Astrocyte (in vitro differentiated cells and primary cell): ENCODE measurements around the gene WWTR1. TPM values are rescaled to one million over a fixed set of nuclear protein-coding genes. Genes with fewer than 3 reads are reported as not detected.

Experiments
- DNase-seq: peaks from one replicate; pipeline ENCODE4 v3.0.0-alpha.2; 2010; ENCODE audit warnings: low read depth
- FAIRE-seq: peaks from 2 replicates; lab custom pipeline; 2011; peaks lifted over from hg19 to GRCh38; lab: Jason Lieb, UNC
- H2AFZ ChIP-seq: 2 replicates; pipeline ENCODE4 v1.6.0; 2012; ENCODE audit warnings: low read depth, low read length, inconsistent platforms
- H3K27ac ChIP-seq: 2 replicates; pipeline ENCODE4 v1.5.1; 2011; ENCODE audit warnings: low read depth, low read length, inconsistent platforms
- H3K27me3 ChIP-seq: 2 replicates; pipeline ENCODE4 v1.6.0; 2011; ENCODE audit warnings: low read length, inconsistent platforms; ENCODE audit not compliant: insufficient read depth
- H3K36me3 ChIP-seq: 2 replicates; pipeline ENCODE4 v1.5.1; 2011; ENCODE audit warnings: low read length, inconsistent platforms; ENCODE audit not compliant: insufficient read depth
- H3K4me1 ChIP-seq: 2 replicates; pipeline ENCODE4 v1.5.1; 2011; ENCODE audit warnings: low read length, inconsistent platforms; ENCODE audit not compliant: insufficient read depth
- H3K4me2 ChIP-seq: 2 replicates; pipeline ENCODE4 v1.6.0; 2012; ENCODE audit warnings: low read length, inconsistent platforms
- H3K4me3 ChIP-seq: 2 replicates; pipeline ENCODE4 v1.5.1; 2011; ENCODE audit warnings: low read depth, mild to moderate bottlenecking, low read length, inconsistent platforms; ENCODE audit not compliant: insufficient read depth
- H3K79me2 ChIP-seq: 2 replicates; pipeline ENCODE4 v1.6.0; 2012; ENCODE audit warnings: mild to moderate bottlenecking, low read length, inconsistent platforms; ENCODE audit not compliant: insufficient read depth
- H3K9ac ChIP-seq: 2 replicates; pipeline ENCODE4 v1.6.0; 2012; ENCODE audit warnings: mild to moderate bottlenecking, low read length, inconsistent platforms
- H3K9me3 ChIP-seq: 2 replicates; pipeline ENCODE4 v1.5.1; 2012; ENCODE audit warnings: low read depth, mild to moderate bottlenecking, low read length, inconsistent platforms; ENCODE audit not compliant: insufficient read depth
- H4K20me1 ChIP-seq: 2 replicates; pipeline ENCODE4 v1.6.0; 2012; ENCODE audit warnings: low read length, inconsistent platforms; ENCODE audit not compliant: insufficient read depth
- H3K27ac Mint-ChIP-seq: one replicate; pipeline ENCODE4 v1.8.0; 2021; ENCODE audit warnings: mild to moderate bottlenecking, mixed read lengths; ENCODE audit not compliant: unreplicated experiment
- H3K27me3 Mint-ChIP-seq: one replicate; pipeline ENCODE4 v1.8.0; 2021; ENCODE audit warnings: low read depth, mixed read lengths; ENCODE audit not compliant: unreplicated experiment
- H3K36me3 Mint-ChIP-seq: one replicate; pipeline ENCODE4 v1.8.0; 2021; ENCODE audit warnings: low read depth, mixed read lengths; ENCODE audit not compliant: unreplicated experiment
- H3K4me1 Mint-ChIP-seq: one replicate; pipeline ENCODE4 v1.8.0; 2021; ENCODE audit warnings: low read depth, mixed read lengths; ENCODE audit not compliant: unreplicated experiment
- H3K4me3 Mint-ChIP-seq: one replicate; pipeline ENCODE4 v1.8.0; 2021; ENCODE audit warnings: mild to moderate bottlenecking, moderate library complexity, mixed read lengths; ENCODE audit not compliant: unreplicated experiment
- H3K9me3 Mint-ChIP-seq: one replicate; pipeline ENCODE4 v1.8.0; 2021; ENCODE audit warnings: mild to moderate bottlenecking, mixed read lengths; ENCODE audit not compliant: unreplicated experiment
- CTCF ChIP-seq: IDR thresholded peaks from 2 replicates; pipeline ENCODE4 v1.5.1; 2011; ENCODE audit warnings: low read depth, mild to moderate bottlenecking, inconsistent platforms, low read length, moderate library complexity; ENCODE audit not compliant: insufficient read depth
- EZH2 ChIP-seq: IDR thresholded peaks from 2 replicates; pipeline ENCODE4 v1.6.1; 2012; ENCODE audit warnings: mild to moderate bottlenecking, low read length, inconsistent platforms; ENCODE audit not compliant: insufficient read depth
- total RNA-seq: library from RNA; stranded (reverse); gene quantifications from 2 replicates; pipeline ENCODE4 v1.2.1, GENCODE V29; 2021

WWTR1 gene
- total RNA-seq, 1 donor from 2014 or later, result 94.3 TPM

GRCh38 chr3:149647285-149647684, 10.5 kb downstream of the WWTR1 start:
- Mint-ChIP-seq H3K4me1 (peaks cover 32% of the 10 kb centered on the region), H3K27me3 (no peaks in the 10 kb centered on the region), H3K9me3 (no peaks in the 10 kb centered on the region), H3K4me3 (no peak overlapping the region), H3K36me3 (peaks cover 37% of the 10 kb centered on the region), H3K27ac (no peak overlapping the region)
- Histone ChIP-seq H3K27me3 (no peaks in the 10 kb centered on the region), H3K9ac (no peak overlapping the region), H3K4me1 (peaks cover 15% of the 10 kb centered on the region), H3K36me3 (peaks cover 34% of the 10 kb centered on the region), H3K79me2 (peaks cover 94% of the 10 kb centered on the region), H3K4me3 (no peak overlapping the region), H3K4me2 (no peak overlapping the region), H3K27ac (no peak overlapping the region), H4K20me1 (peaks cover 82% of the 10 kb centered on the region), H2AFZ (no peak overlapping the region), H3K9me3 (no peaks in the 10 kb centered on the region)
- DNase-seq (no peak), FAIRE-seq (no peak)
- TF ChIP-seq CTCF, result no peak
- no peak for TF ChIP-seq EZH2

GRCh38 chr3:149646181-149646766, 11.6 kb downstream of the WWTR1 start:
- Histone ChIP-seq H3K4me1 (peaks cover 15% of the 10 kb centered on the region), H3K27ac (no peak overlapping the region), H3K4me3 (no peak overlapping the region), H3K9ac (no peak overlapping the region), H3K4me2 (peak overlapping the region; percentile 22), H2AFZ (no peak overlapping the region), H3K79me2 (peaks cover 96% of the 10 kb centered on the region), H3K9me3 (no peaks in the 10 kb centered on the region), H3K27me3 (no peaks in the 10 kb centered on the region), H3K36me3 (peaks cover 29% of the 10 kb centered on the region), H4K20me1 (peaks cover 84% of the 10 kb centered on the region)
- Mint-ChIP-seq H3K9me3 (no peaks in the 10 kb centered on the region), H3K27me3 (no peaks in the 10 kb centered on the region), H3K27ac (no peak overlapping the region), H3K36me3 (peaks cover 35% of the 10 kb centered on the region), H3K4me1 (peaks cover 29% of the 10 kb centered on the region), H3K4me3 (peak overlapping the region; percentile 12)
- TF ChIP-seq CTCF (no peak), EZH2 (no peak)
- DNase-seq (peak; percentile 76), FAIRE-seq (peak; percentile 41)

GRCh38 chr3:149643963-149644362, 13.9 kb downstream of the WWTR1 start:
- Histone ChIP-seq H3K36me3 (peaks cover 12% of the 10 kb centered on the region), H3K4me2 (no peak overlapping the region), H3K4me1 (peaks cover 15% of the 10 kb centered on the region), H3K27ac (no peak overlapping the region), H3K79me2 (peaks cover 96% of the 10 kb centered on the region), H3K9me3 (no peaks in the 10 kb centered on the region), H3K9ac (no peak overlapping the region), H2AFZ (no peak overlapping the region), H4K20me1 (peaks cover 83% of the 10 kb centered on the region), H3K4me3 (no peak overlapping the region), H3K27me3 (no peaks in the 10 kb centered on the region)
- no peak overlapping the region for H3K4me3 Mint-ChIP-seq
- H3K27me3 Mint-ChIP-seq, result no peaks in the 10 kb centered on the region
- peaks cover 22% of the 10 kb centered on the region for H3K36me3 Mint-ChIP-seq
- H3K27ac Mint-ChIP-seq, result no peak overlapping the region
- no peaks in the 10 kb centered on the region for H3K9me3 Mint-ChIP-seq
- TF ChIP-seq CTCF (no peak), EZH2 (no peak)
- peaks cover 28% of the 10 kb centered on the region for H3K4me1 Mint-ChIP-seq
- DNase-seq, result no peak
- no peak for FAIRE-seq
